Measurements from ENCODE around the gene MSH3. TPM values are rescaled to one million over a fixed set of nuclear protein-coding genes. Genes with fewer than 3 reads are reported as not detected.

Gene MSH3
- total and polyA plus RNA-seq, 2 of the 8 experiments (the other 6 are each of a cell fraction or from before 2014, with no cell fraction given): 3.6 to 22.6 TPM

DNA sequence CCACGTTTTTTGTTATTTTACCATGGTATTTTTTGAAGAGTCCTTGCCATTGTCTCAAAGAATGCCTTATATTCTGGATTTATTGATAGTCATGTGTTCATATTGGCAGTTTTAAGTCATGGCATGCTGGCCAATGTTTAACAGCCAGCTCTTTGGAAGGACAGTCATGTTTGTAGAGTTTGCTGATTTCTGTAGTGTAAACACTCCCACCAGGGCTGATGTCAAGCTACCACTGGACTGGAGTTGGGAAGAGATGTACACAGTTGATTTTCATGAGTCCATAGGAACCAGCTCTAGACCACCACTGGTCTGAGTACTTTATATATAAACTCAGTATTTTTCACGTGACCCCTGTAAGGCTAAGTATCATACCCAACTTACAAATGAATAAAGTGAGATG lies 125.6 kb downstream of the MSH3 start:
- Histone ChIP-seq H3K79me2 (ENCODE audit: control insufficient read depth in 1 of 2, insufficient read depth in 2 of 2, low read length in 2 of 2) (no peaks in the 10 kb centered on the region), H2BK15ac (ENCODE audit: low read length) (no peak overlapping the region), H3K27ac (ENCODE audit: low read depth, low read length) (no peak overlapping the region), H3K4me1 (replicated peaks in 1 of 4; ENCODE audit: control insufficient read depth in 3 of 4, insufficient read depth in 4 of 4, low read length in 3 of 4) (no peaks in the 10 kb centered on the region), H2BK20ac (ENCODE audit: low read length) (no peak overlapping the region), H3K27me3 (replicated peaks in 1 of 4; ENCODE audit: control insufficient read depth in 3 of 4, extremely low read depth in 1 of 4, insufficient read depth in 3 of 4, low read length in 3 of 4) (no peaks in the 10 kb centered on the region), H3K9ac (replicated peaks in 1 of 4; ENCODE audit: extremely low read depth in 1 of 4, low read depth in 3 of 4, low read length in 3 of 4) (no peak overlapping the region), H4K5ac (ENCODE audit: insufficient read length, low read depth, low read length) (no peak overlapping the region), H3K4me2 (ENCODE audit: insufficient read depth in 1 of 2, low read depth in 2 of 2, low read length in 2 of 2) (no peak overlapping the region), H2BK120ac (replicated peaks; ENCODE audit: low read depth, low read length) (no peak overlapping the region), H2BK12ac (ENCODE audit: low read depth, low read length) (no peak overlapping the region), H3K9me3 (ENCODE audit: insufficient read depth in 2 of 2, low read depth in 1 of 2, low read length in 1 of 2) (no peaks in the 10 kb centered on the region), H3K18ac (ENCODE audit: extremely low read depth, low read length) (no peak overlapping the region), H3K4ac (replicated peaks; ENCODE audit: insufficient read length, low read depth, low read length) (no peak overlapping the region), H4K91ac (replicated peaks; ENCODE audit: insufficient read length, low read length) (no peak overlapping the region), H3K79me1 (ENCODE audit: low read depth, low read length) (no peaks in the 10 kb centered on the region), H3K36me3 (ENCODE audit: control insufficient read depth in 2 of 4, insufficient read depth in 4 of 4, low read length in 3 of 4) (no peaks in the 10 kb centered on the region; a peak in 2 of 8 replicates), H3K23me2 (ENCODE audit: low read depth, low read length) (no peaks in the 10 kb centered on the region), H4K20me1 (replicated peaks in 1 of 2; ENCODE audit: control insufficient read depth in 1 of 2, insufficient read depth in 2 of 2, low read length in 2 of 2) (no peaks in the 10 kb centered on the region), H4K8ac (ENCODE audit: extremely low read depth, insufficient read depth, low read length) (no peak overlapping the region), H3K14ac (ENCODE audit: insufficient read length) (no peak overlapping the region), H2AFZ (ENCODE audit: low read length) (no peak overlapping the region), H3K23ac (ENCODE audit: insufficient read length) (no peak overlapping the region), H2AK5ac (ENCODE audit: low read depth, low read length) (no peak overlapping the region), H3K56ac (replicated peaks; ENCODE audit: insufficient read length, low read depth, low read length) (no peak overlapping the region), H2BK5ac (ENCODE audit: low read depth, low read length) (no peak overlapping the region), H3K4me3 (ENCODE audit: extremely low read depth in 1 of 4, insufficient read depth in 2 of 4, low read depth in 3 of 4, low read length in 4 of 4) (no peak overlapping the region)
- no peak for TF ChIP-seq BACH1 (IDR thresholded peaks at IDR 0.05; ENCODE audit: low read length)
- CTCF ChIA-PET (ENCODE audit: partially characterized antibody): interaction anchor here (1.0 to 1.3 kb wide), 2 partner anchors 11 to 426 kb away, joined by 3 read pairs; no protein-coding TSS in a partner anchor
- 94% methylated on average over 2 of the region's 2 CpGs; no CpG with 5 or more reads in 1 of the 2 experiments for WGBS, 2 experiments (ENCODE audit: extremely low coverage in 1 of 2, insufficient coverage in 1 of 2, insufficient read length in 1 of 2, insufficient replicate concordance in 2 of 2, low coverage in 1 of 2, low lambda C conversion rate in 2 of 2, missing lambda C conversion rate in 1 of 2)
- DNase-seq (ENCODE audit: low read depth in 1 of 2, low spot score in 2 of 2) (no peak), FAIRE-seq (no peak)
- POLR2A ChIA-PET (ENCODE audit: partially characterized antibody): no interaction called here

Measured in H1 (cell line).